Neural progenitor cell (in vitro differentiated cells): ENCODE data around the gene CRY1.

Source experiments
- EZH2 ChIP-seq: fragments of 200-600 bp; sonication (generic); IDR thresholded peaks from 2 replicates; pipeline ENCODE4 v1.6.1; 2017; ENCODE audit warnings: antibody characterized with exemption, mild to moderate bottlenecking, moderate library complexity
- EZH2phosphoT487 ChIP-seq: fragments of 200-600 bp; sonication (generic); IDR thresholded peaks from 2 replicates; pipeline ENCODE4 v1.6.1; 2017; ENCODE audit warnings: antibody characterized with exemption
- TF ChIP-seq, protein P1 (sequence below): fragments of 200-600 bp; sonication (generic); IDR thresholded peaks from 2 replicates; pipeline ENCODE4 v1.5.1; 2017; ENCODE audit warnings: antibody characterized with exemption, mild to moderate bottlenecking

DNA sequence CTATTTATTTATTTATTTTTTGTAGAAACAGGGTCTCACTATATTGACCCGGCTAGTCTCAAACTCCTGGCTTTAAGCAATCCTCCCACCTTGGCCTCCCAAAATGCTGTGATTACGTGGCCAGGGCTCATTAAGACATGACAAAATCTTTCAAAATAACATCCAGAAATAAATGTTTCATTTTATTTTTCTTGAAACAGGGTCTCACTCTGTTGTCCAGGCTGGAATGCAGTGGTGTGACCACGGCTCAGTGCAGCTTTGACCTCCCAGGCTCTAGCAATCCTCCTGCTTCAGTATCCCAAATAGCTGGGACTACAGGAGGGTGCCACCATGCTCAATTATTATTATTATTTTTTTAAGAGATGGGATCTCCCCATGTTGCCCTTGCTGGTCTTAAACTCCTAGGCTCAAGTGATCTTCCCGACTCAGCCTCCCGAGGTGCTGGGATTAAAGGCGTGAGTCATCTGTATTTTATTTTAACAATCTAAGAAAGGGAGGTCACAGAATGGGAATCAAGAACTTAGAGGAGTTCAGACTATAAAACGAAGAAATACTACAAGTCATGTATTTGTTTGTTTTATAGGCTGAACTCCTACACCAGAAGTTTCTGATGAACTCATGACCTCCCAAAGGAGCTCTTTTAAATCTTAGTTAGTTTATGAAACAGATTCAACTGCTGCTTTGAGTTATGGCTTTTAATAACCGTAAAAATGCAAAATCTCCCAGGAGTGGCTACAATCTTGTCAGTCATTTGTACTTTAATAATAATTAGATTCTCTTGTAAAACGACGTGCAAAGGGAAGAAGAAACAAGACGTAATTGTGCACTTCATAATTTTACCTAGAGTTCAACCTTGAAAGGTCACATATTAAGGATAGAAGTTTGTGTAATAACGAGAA is 139.7 kb downstream of the CRY1 start:
- TF ChIP-seq, protein P1, sequence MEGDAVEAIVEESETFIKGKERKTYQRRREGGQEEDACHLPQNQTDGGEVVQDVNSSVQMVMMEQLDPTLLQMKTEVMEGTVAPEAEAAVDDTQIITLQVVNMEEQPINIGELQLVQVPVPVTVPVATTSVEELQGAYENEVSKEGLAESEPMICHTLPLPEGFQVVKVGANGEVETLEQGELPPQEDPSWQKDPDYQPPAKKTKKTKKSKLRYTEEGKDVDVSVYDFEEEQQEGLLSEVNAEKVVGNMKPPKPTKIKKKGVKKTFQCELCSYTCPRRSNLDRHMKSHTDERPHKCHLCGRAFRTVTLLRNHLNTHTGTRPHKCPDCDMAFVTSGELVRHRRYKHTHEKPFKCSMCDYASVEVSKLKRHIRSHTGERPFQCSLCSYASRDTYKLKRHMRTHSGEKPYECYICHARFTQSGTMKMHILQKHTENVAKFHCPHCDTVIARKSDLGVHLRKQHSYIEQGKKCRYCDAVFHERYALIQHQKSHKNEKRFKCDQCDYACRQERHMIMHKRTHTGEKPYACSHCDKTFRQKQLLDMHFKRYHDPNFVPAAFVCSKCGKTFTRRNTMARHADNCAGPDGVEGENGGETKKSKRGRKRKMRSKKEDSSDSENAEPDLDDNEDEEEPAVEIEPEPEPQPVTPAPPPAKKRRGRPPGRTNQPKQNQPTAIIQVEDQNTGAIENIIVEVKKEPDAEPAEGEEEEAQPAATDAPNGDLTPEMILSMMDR: no peak
- no peak for TF ChIP-seq EZH2
- no peak for TF ChIP-seq EZH2phosphoT487
